Lower leg skin (tissue), 3 donors: ENCODE results near the gene HSPB9.

ENCODE experiments used
- CTCF ChIP-seq, 3 donors: fragments of 450-650 bp; IDR thresholded peaks; one replicate each; pipeline ENCODE4 v1.5.1; 2016; ENCODE audit warnings: antibody characterized with exemption in 3 of 3, mild to moderate bottlenecking in 3 of 3, moderate library complexity in 2 of 3
- POLR2A ChIP-seq, 2 donors: fragments of 450-650 bp; IDR thresholded peaks; one replicate each; pipeline ENCODE4 v1.6.1; 2016 to 2017; ENCODE audit warnings: antibody characterized with exemption in 2 of 2, mild to moderate bottlenecking in 1 of 2, moderate library complexity in 1 of 2

- no peak for TF ChIP-seq CTCF (IDR thresholded peaks at IDR 0.05)
- TF ChIP-seq POLR2A (IDR thresholded peaks at IDR 0.05): no peak
These were observed 1.7 kb downstream of the HSPB9 start for GRCh38 chr17:42124256-42124655.
